Liver (tissue), 9 donors: ENCODE results near the gene GREM1. TPM values are rescaled to one million over a fixed set of nuclear protein-coding genes. Genes with fewer than 3 reads are reported as not detected.

Source experiments
- DNase-seq: peaks from one replicate; pipeline ENCODE4 v3.0.0-alpha.2; 2017; ENCODE audit warnings: low spot score
- H3K27ac ChIP-seq, 2 donors: one replicate each; pipeline ENCODE4 v1.7.0; 2013; ENCODE audit warnings: inconsistent platforms in 2 of 2, low read length in 2 of 2, control low read depth in 1 of 2, low read depth in 1 of 2, mild to moderate bottlenecking in 1 of 2
- H3K27me3 ChIP-seq, 4 donors: one replicate each; pipeline versions ENCODE4 v1.6.1 to v1.7.0; 2013; ENCODE audit warnings: low read length in 3 of 4, inconsistent platforms in 1 of 4, mild to moderate bottlenecking in 1 of 4, moderate library complexity in 1 of 4; ENCODE audit not compliant: control insufficient read depth in 4 of 4, insufficient read depth in 4 of 4
- H3K36me3 ChIP-seq, 4 donors: one replicate each; pipeline versions ENCODE4 v1.6.1 to v1.7.0; 2013; ENCODE audit warnings: low read length in 3 of 4, mild to moderate bottlenecking in 3 of 4, low read depth in 1 of 4, moderate library complexity in 1 of 4; ENCODE audit not compliant: control insufficient read depth in 4 of 4, insufficient read depth in 3 of 4
- H3K4me1 ChIP-seq, 4 donors: one replicate each; pipeline versions ENCODE4 v1.6.1 to v1.7.0; 2013; ENCODE audit warnings: low read length in 3 of 4, mild to moderate bottlenecking in 3 of 4, moderate library complexity in 1 of 4; ENCODE audit not compliant: control insufficient read depth in 4 of 4, insufficient read depth in 4 of 4
- H3K4me3 ChIP-seq, 3 donors: one replicate each; pipeline versions ENCODE4 v1.6.1 to v1.7.0; 2013; ENCODE audit warnings: low read length in 3 of 3, control low read depth in 1 of 3, low read depth in 1 of 3, mild to moderate bottlenecking in 1 of 3
- H3K9ac ChIP-seq, 2 donors: one replicate each; pipeline ENCODE4 v1.7.0; 2013; ENCODE audit warnings: low read length in 2 of 2, mild to moderate bottlenecking in 2 of 2, moderate library complexity in 2 of 2, control low read depth in 1 of 2, low read depth in 1 of 2
- H3K9me3 ChIP-seq, 4 donors: one replicate each; pipeline versions ENCODE4 v1.6.1 to v1.7.0; 2013; ENCODE audit warnings: low read length in 3 of 4; ENCODE audit not compliant: control insufficient read depth in 4 of 4
- FOXA1 ChIP-seq: IDR thresholded peaks from 2 replicates; pipeline ENCODE4 v1.6.1; 2016; ENCODE audit warnings: antibody characterized with exemption
- FOXA2 ChIP-seq: IDR thresholded peaks from 2 replicates; pipeline ENCODE4 v1.6.1; 2016; ENCODE audit warnings: antibody characterized with exemption
- GABPA ChIP-seq, 2 donors: IDR thresholded peaks in 1 of 2; conservative IDR thresholded peaks in 1 of 2; 2 replicates each; pipeline ENCODE4 v1.6.1; 2016; ENCODE audit warnings: antibody characterized with exemption in 2 of 2, mild to moderate bottlenecking in 1 of 2, moderate library complexity in 1 of 2
- HNF4A ChIP-seq, 2 donors: conservative IDR thresholded peaks; 2 replicates each; pipeline ENCODE4 v1.6.1; 2016; ENCODE audit warnings: antibody characterized with exemption in 2 of 2, mild to moderate bottlenecking in 2 of 2
- HNF4G ChIP-seq: IDR thresholded peaks from 2 replicates; pipeline ENCODE4 v1.6.1; 2016; ENCODE audit warnings: antibody characterized with exemption
- JUND ChIP-seq, 2 donors: IDR thresholded peaks; 2 replicates each; pipeline ENCODE4 v1.6.1; 2016; ENCODE audit warnings: antibody characterized with exemption in 2 of 2
- NR2F2 ChIP-seq: IDR thresholded peaks from 2 replicates; pipeline ENCODE4 v1.6.1; 2016; ENCODE audit warnings: antibody characterized with exemption
- RAD21 ChIP-seq, 2 donors: IDR thresholded peaks; 2 replicates each; pipeline ENCODE4 v1.6.1; 2016; ENCODE audit warnings: antibody characterized with exemption in 2 of 2, mild to moderate bottlenecking in 2 of 2
- SP1 ChIP-seq: IDR thresholded peaks from 2 replicates; pipeline ENCODE4 v1.6.1; 2018; ENCODE audit warnings: antibody characterized with exemption, mild to moderate bottlenecking
- YY1 ChIP-seq: IDR thresholded peaks from 2 replicates; pipeline ENCODE4 v1.6.1; 2016; ENCODE audit warnings: antibody characterized with exemption, mild to moderate bottlenecking
- WGBS: extraction: QIAGEN DNeasy Blood & Tissue Kit; methylation state at CpG from one replicate; pipeline ENCODE4 v1.1.7; 2013; 5-methylcytosine and 5-hydroxymethylcytosine counted together
- polyA plus RNA-seq, 2 donors: library from polyadenylated mRNA; stranded (reverse) in 1 of 2; unstranded in 1 of 2; fragments of 200-250 nt in 1 of 2; fragments of >200 nt in 1 of 2; fragmentation: Nextera tagmentation in 1 of 2; extraction: Ambion mirVana in 1 of 2; gene quantifications; one replicate each; pipeline versions ENCODE4 v1.2.1 to v1.2.3, GENCODE V29; 2013 to 2015
- total RNA-seq, 2 donors: library from RNA; depleted of rRNA; stranded (reverse); fragments of >200 nt; gene quantifications; one replicate each; pipeline ENCODE4 v1.2.3, GENCODE V29; 2014
- TF ChIP-seq, protein P1 (sequence below): IDR thresholded peaks from 2 replicates; pipeline ENCODE4 v1.6.1; 2016; ENCODE audit warnings: antibody characterized with exemption
- TF ChIP-seq, protein P2 (sequence below): fragments of 150-350 bp; IDR thresholded peaks from 2 replicates; pipeline ENCODE4 v1.5.1; 2017; ENCODE audit warnings: improper control_type of control experiment, low read depth, low read length; ENCODE audit not compliant: missing input control
- TF ChIP-seq, protein P3 (sequence below): IDR thresholded peaks from 2 replicates; pipeline ENCODE4 v1.6.1; 2016; ENCODE audit warnings: antibody characterized with exemption, mild to moderate bottlenecking
- donor health status: healthy.
- donor health status: healthy.
- donor health status: healthy.
- donor health status: healthy.
- donor health status: healthy.

The GREM1 gene
- total and polyA plus RNA-seq, 4 donors: under 0.01 to 1.6 (median 0.50) TPM

DNA sequence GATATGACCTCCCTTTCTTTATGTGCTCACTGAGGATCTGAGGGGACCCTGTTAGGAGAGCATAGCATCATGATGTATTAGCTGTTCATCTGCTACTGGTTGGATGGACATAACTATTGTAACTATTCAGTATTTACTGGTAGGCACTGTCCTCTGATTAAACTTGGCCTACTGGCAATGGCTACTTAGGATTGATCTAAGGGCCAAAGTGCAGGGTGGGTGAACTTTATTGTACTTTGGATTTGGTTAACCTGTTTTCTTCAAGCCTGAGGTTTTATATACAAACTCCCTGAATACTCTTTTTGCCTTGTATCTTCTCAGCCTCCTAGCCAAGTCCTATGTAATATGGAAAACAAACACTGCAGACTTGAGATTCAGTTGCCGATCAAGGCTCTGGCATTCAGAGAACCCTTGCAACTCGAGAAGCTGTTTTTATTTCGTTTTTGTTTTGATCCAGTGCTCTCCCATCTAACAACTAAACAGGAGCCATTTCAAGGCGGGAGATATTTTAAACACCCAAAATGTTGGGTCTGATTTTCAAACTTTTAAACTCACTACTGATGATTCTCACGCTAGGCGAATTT, 14.9 kb downstream of the GREM1 start (continued):
- TF ChIP-seq, protein P1, sequence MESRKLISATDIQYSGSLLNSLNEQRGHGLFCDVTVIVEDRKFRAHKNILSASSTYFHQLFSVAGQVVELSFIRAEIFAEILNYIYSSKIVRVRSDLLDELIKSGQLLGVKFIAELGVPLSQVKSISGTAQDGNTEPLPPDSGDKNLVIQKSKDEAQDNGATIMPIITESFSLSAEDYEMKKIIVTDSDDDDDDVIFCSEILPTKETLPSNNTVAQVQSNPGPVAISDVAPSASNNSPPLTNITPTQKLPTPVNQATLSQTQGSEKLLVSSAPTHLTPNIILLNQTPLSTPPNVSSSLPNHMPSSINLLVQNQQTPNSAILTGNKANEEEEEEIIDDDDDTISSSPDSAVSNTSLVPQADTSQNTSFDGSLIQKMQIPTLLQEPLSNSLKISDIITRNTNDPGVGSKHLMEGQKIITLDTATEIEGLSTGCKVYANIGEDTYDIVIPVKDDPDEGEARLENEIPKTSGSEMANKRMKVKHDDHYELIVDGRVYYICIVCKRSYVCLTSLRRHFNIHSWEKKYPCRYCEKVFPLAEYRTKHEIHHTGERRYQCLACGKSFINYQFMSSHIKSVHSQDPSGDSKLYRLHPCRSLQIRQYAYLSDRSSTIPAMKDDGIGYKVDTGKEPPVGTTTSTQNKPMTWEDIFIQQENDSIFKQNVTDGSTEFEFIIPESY: no peak
- TF ChIP-seq, protein P2, sequence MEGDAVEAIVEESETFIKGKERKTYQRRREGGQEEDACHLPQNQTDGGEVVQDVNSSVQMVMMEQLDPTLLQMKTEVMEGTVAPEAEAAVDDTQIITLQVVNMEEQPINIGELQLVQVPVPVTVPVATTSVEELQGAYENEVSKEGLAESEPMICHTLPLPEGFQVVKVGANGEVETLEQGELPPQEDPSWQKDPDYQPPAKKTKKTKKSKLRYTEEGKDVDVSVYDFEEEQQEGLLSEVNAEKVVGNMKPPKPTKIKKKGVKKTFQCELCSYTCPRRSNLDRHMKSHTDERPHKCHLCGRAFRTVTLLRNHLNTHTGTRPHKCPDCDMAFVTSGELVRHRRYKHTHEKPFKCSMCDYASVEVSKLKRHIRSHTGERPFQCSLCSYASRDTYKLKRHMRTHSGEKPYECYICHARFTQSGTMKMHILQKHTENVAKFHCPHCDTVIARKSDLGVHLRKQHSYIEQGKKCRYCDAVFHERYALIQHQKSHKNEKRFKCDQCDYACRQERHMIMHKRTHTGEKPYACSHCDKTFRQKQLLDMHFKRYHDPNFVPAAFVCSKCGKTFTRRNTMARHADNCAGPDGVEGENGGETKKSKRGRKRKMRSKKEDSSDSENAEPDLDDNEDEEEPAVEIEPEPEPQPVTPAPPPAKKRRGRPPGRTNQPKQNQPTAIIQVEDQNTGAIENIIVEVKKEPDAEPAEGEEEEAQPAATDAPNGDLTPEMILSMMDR: no peak
- TF ChIP-seq GABPA (IDR thresholded peaks at IDR 0.05 in 1 of 2, conservative IDR thresholded peaks at IDR 0.05 in 1 of 2): no peak
- TF ChIP-seq FOXA2: peak; percentile 8
- TF ChIP-seq NR2F2: no peak

DNA sequence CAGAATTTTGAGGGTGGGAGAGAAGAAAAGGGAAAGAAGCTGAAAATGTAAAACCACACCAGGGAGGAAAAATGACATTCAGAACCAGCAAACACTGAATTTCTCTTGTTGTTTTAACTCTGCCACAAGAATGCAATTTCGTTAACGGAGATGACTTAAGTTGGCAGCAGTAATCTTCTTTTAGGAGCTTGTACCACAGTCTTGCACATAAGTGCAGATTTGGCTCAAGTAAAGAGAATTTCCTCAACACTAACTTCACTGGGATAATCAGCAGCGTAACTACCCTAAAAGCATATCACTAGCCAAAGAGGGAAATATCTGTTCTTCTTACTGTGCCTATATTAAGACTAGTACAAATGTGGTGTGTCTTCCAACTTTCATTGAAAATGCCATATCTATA, 15.5 kb downstream of the GREM1 start:
- Histone ChIP-seq H3K9ac (no peak overlapping the region), H3K9me3 (peaks cover 0 to 3% (median 0%) of the 10 kb centered on the region in 4 donors), H3K4me3 (no peak overlapping the region), H3K27me3 (no peaks in the 10 kb centered on the region), H3K27ac (no peak overlapping the region), H3K4me1 (peaks cover 0 to 26% (median 13%) of the 10 kb centered on the region in 4 donors), H3K36me3 (no peaks in the 10 kb centered on the region)
- no peak for DNase-seq
- TF ChIP-seq FOXA1 (no peak), HNF4G (no peak), NR2F2 (no peak), GABPA (IDR thresholded peaks at IDR 0.05 in 1 of 2, conservative IDR thresholded peaks at IDR 0.05 in 1 of 2) (no peak), SP1 (no peak), RAD21 (IDR thresholded peaks at IDR 0.05) (no peak), HNF4A (conservative IDR thresholded peaks at IDR 0.05) (no peak)
- TF ChIP-seq, protein P1: no peak
- 69% methylated on average over 3 of the region's 3 CpGs for WGBS

DNA sequence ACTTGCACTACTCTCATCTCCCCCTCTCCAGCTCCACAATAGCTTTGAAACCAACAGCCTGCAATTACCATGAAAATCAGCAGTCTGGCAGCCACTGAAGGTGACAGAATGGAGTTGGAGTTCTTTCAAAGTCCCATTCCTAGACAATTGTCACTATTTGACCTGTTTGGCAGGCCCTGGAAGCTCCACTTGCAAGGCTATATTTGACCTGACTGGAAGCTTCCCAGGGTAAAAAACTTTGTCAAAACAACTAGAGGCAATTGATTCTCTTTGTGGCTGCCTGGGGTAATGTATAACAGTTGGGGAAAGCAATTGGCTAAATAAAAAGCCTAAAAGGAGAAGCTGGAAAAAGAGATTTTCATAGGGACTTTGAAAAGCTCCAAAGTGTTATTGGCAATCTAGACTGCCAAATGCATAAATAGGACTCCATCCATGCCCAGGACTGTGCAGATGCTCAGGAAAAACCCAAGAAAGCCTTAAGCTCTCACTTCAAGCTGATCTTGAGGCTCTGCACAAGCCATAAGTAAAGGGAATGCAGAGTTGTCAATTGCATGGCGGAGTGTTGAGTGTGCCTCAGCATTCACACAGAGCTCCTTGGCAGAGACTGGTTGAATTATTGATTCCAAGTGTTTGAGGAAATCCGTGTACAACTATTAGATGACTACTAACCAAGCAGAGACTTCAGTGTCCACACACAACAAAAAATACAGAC, 18.3 kb downstream of the GREM1 start:
- peaks cover 0 to 20% (median 13%) of the 10 kb centered on the region in 4 donors for H3K4me1 ChIP-seq
- no peaks in the 10 kb centered on the region for H3K27me3 ChIP-seq
- peaks cover 0 to 6% (median 0%) of the 10 kb centered on the region in 4 donors for H3K9me3 ChIP-seq
- TF ChIP-seq HNF4G (no peak), RAD21 (IDR thresholded peaks at IDR 0.05) (no peak), JUND (IDR thresholded peaks at IDR 0.05) (no peak), FOXA2 (no peak), YY1 (no peak), NR2F2 (no peak)
- TF ChIP-seq, protein P1: no peak
- TF ChIP-seq, protein P3, sequence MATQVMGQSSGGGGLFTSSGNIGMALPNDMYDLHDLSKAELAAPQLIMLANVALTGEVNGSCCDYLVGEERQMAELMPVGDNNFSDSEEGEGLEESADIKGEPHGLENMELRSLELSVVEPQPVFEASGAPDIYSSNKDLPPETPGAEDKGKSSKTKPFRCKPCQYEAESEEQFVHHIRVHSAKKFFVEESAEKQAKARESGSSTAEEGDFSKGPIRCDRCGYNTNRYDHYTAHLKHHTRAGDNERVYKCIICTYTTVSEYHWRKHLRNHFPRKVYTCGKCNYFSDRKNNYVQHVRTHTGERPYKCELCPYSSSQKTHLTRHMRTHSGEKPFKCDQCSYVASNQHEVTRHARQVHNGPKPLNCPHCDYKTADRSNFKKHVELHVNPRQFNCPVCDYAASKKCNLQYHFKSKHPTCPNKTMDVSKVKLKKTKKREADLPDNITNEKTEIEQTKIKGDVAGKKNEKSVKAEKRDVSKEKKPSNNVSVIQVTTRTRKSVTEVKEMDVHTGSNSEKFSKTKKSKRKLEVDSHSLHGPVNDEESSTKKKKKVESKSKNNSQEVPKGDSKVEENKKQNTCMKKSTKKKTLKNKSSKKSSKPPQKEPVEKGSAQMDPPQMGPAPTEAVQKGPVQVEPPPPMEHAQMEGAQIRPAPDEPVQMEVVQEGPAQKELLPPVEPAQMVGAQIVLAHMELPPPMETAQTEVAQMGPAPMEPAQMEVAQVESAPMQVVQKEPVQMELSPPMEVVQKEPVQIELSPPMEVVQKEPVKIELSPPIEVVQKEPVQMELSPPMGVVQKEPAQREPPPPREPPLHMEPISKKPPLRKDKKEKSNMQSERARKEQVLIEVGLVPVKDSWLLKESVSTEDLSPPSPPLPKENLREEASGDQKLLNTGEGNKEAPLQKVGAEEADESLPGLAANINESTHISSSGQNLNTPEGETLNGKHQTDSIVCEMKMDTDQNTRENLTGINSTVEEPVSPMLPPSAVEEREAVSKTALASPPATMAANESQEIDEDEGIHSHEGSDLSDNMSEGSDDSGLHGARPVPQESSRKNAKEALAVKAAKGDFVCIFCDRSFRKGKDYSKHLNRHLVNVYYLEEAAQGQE: no peak
- H3K36me3 ChIP-seq: no peaks in the 10 kb centered on the region
- DNase-seq: no peak
- no peak overlapping the region for H3K4me3 ChIP-seq
- H3K27ac ChIP-seq: no peak overlapping the region
- 68% methylated on average over 2 of the region's 2 CpGs for WGBS
- H3K9ac ChIP-seq: no peak overlapping the region
